GM21737 (cell line): ENCODE measurements around the gene B3GNT9.

Source experiments
- ATAC-seq: cut with Tn5 transposase; IDR thresholded peaks from one replicate; pipeline ENCODE4 v1.9.1; 2021; ENCODE audit warnings: mild to moderate bottlenecking, moderate library complexity; ENCODE audit not compliant: unreplicated experiment

The B3GNT9 gene

GRCh38 chr16:67186550-67186950, 35.8 kb upstream of the B3GNT9 start:
- no peak for ATAC-seq

- no peak for ATAC-seq
Observed at GRCh38 chr16:67185651-67186134, 34.9 kb upstream of the B3GNT9 start.

- peak; percentile 27 for ATAC-seq
Observed at GRCh38 chr16:67184995-67185650, 34.3 kb upstream of the B3GNT9 start.

GRCh38 chr16:67184453-67184994, 33.7 kb upstream of the B3GNT9 start:
- peak; percentile 9 for ATAC-seq

- ATAC-seq = peak; percentile 85
Observed at GRCh38 chr16:67183627-67184452, 33.0 kb upstream of the B3GNT9 start, which contains the start of gene MATCAP1. Gene MATCAP1 (minus strand): TSS chr16:67183963. CDS start chr16:67180610, 3,353 bp downstream.

- ATAC-seq = no peak
Observed at GRCh38 chr16:67183284-67183626, 32.5 kb upstream of the B3GNT9 start.

- no peak for ATAC-seq
Observed at GRCh38 chr16:67182288-67182687, 31.5 kb upstream of the B3GNT9 start.

GRCh38 chr16:67181346-67181745, 30.5 kb upstream of the B3GNT9 start:
- no peak for ATAC-seq

GRCh38 chr16:67180166-67180565, 29.4 kb upstream of the B3GNT9 start:
- no peak for ATAC-seq

- ATAC-seq = no peak
Observed at GRCh38 chr16:67179421-67180080, 28.8 kb upstream of the B3GNT9 start.

GRCh38 chr16:67177743-67178699, 27.2 kb upstream of the B3GNT9 start:
- no peak for ATAC-seq

GRCh38 chr16:67176662-67177061, 25.9 kb upstream of the B3GNT9 start:
- ATAC-seq = no peak

GRCh38 chr16:67174706-67175231, 24.0 kb upstream of the B3GNT9 start:
- no peak for ATAC-seq

- ATAC-seq = peak; percentile 33
Observed at GRCh38 chr16:67173808-67174705, 23.3 kb upstream of the B3GNT9 start.

- no peak for ATAC-seq
Observed at GRCh38 chr16:67173323-67173722, 22.5 kb upstream of the B3GNT9 start.

GRCh38 chr16:67170949-67171649, 20.3 kb upstream of the B3GNT9 start:
- ATAC-seq = peak; percentile 2

GRCh38 chr16:67170168-67170948, 19.6 kb upstream of the B3GNT9 start, which contains the start of gene NOL3:
Gene NOL3 (plus strand): TSS chr16:67170538.
- ATAC-seq = peak; percentile 49
